DOHH2 (cell line): Measurements from ENCODE around the gene PLA2G10.
"Not testable (repeated sequence)": the region's sequence is repeated elsewhere in the genome, so short reads cannot be mapped to it uniquely, and the experiment has no call there.

Source experiments
- CTCF ChIP-seq: fragments of 200-600 bp; sonication (generic); IDR thresholded peaks from one replicate; pipeline ENCODE4 v1.5.1; 2014; ENCODE audit warnings: antibody characterized with exemption, mild to moderate bottlenecking, low read depth, low read length; ENCODE audit not compliant: poor library complexity, severe bottlenecking
- EZH2phosphoT487 ChIP-seq: fragments of 200-600 bp; sonication (generic); IDR thresholded peaks from 2 replicates; pipeline ENCODE4 v1.6.1; 2017; ENCODE audit warnings: borderline replicate concordance, mild to moderate bottlenecking, antibody characterized with exemption, low read length, moderate library complexity, mixed read lengths

- not testable (repeated sequence) for TF ChIP-seq CTCF, EZH2phosphoT487
Measured at GRCh38 chr16:14636179-14636950, 57.7 kb downstream of the PLA2G10 start.
